Transverse colon (tissue), 3 donors: ENCODE data around the gene UTP20.

Experiments
- CTCF ChIP-seq, 5 experiments: fragments of 200-600 bp in 3 of 5; fragments of 450-650 bp in 2 of 5; sonication (generic) in 3 of 5; IDR thresholded peaks; 1 replicate in 2 of 5; 2 replicates in 3 of 5; pipeline ENCODE4 v1.5.1; 2016 to 2017; ENCODE audit warnings: antibody characterized with exemption in 5 of 5, inconsistent platforms in 3 of 5, mild to moderate bottlenecking in 2 of 5, moderate library complexity in 1 of 5
- EP300 ChIP-seq: sonication (generic); formaldehyde crosslinking; IDR thresholded peaks from one replicate; pipeline ENCODE4 v1.6.1; 2017; ENCODE audit warnings: antibody characterized with exemption, low read depth
- POLR2A ChIP-seq: fragments of 450-650 bp; IDR thresholded peaks from one replicate; pipeline ENCODE4 v1.6.1; 2016; ENCODE audit warnings: antibody characterized with exemption, mild to moderate bottlenecking, moderate library complexity

- TF ChIP-seq CTCF (IDR thresholded peaks at IDR 0.05) (no peak), POLR2A (no peak), EP300 (no peak)
These were observed 20.0 kb downstream of the UTP20 start for GRCh38 chr12:101299931-101300330.
